Amygdala (tissue), 56 donors: ENCODE results near the gene TBC1D5.

ENCODE experiments used
- DNase-seq, 56 donors: peaks; one replicate each; lab custom pipeline; 2025; lab: John Stamatoyannopoulos, UW

The TBC1D5 gene

DNA sequence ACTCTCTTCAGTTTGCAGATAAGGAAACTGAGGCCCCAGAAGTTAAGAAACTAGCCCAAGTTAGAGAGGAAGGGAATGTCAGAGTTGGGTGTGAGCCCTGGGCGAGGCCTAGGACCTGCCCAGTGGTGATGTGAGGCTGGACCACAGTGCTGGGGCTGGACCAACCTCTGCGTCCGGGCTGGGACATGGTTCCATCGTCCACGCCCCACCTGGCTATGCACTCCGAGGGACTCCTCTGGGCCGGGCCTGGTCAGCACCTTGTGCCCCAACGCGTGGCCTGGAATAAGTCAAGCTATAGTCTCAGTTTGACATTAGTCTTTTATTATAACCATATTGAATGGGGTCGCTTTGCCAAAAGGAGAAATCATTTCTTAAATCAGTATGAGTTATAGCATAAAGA lies 585.6 kb downstream of the TBC1D5 start:
- DNase-seq = no peak

DNA sequence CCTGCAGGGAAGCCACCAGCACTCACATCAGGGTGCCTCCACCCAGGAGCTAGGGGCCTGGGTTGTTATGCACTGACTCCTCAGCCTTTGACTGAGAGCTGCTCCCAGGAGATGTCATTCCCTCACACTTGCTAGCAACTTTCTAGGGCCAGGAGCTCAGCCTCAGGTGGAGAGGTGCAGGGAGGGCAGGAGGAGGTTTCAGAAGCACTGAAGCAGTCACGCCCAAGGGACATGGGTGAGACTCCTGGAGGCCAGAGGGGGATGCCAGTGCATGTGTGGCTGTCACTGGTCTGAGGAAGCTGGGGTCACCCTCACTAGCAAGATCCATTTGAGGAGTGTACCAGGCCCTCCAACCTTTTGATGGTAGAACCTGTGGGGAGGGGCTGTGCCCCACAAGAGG lies 586.5 kb downstream of the TBC1D5 start:
- no peak for DNase-seq

DNA sequence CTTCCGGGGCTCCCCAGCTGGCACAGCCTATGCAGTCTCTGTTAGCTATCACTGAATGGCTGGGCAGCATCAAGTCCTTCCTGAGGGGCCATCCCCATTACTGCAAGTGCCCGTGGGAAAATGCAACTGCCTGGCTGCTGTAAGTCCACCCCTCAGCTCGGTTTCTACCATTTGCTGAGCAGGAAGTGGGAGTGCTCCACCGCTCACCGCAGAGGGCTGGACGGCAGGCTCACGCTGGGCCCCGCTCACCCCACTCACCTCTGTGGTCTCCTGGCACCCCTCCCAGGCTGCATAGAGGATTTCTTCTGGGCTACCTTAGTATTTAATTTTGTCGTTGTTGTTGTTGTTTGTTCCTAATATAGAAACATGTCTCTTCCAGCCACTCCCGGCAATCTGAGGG lies 587.5 kb downstream of the TBC1D5 start:
- DNase-seq = no peak

DNA sequence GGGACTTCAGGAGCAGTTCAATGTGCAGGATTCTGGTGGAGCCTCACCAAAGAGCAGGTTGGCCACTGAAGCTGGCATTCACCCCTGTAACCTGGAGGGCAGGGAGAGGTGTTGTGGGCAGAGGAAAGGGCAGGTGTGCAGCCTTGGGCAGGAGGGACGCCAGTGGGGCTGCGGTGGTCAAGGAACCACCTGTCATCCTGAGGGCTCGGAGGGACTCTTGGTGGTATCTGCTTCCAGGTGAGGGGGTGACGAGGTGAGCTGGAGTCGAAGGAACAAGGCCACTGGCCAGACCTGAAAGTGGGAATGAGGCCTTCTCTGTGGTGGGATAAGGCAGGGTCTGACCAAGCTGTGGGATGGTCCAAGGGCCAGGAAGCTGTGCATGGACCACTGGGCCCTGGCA lies 588.2 kb downstream of the TBC1D5 start:
- no peak for DNase-seq

DNA sequence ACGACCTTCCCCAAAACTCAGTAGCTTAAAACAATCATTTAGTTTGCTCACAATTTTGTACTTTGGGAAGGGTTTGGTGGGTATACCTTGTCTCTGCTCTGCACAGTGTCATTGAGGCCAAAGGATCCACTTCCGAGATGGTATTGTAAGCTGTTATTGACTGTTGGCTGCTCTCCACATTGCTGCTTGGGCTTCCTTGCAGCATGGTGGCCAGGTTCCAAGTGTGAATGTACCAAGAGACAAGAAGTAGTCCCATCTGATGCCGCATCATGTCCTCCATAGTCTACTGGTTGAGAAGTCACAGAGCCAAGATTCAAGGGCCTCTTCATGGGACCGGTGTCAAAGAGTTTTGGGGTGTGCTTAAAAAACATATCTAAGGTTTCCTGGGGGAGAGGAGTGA lies 589.2 kb downstream of the TBC1D5 start:
- DNase-seq = no peak

DNA sequence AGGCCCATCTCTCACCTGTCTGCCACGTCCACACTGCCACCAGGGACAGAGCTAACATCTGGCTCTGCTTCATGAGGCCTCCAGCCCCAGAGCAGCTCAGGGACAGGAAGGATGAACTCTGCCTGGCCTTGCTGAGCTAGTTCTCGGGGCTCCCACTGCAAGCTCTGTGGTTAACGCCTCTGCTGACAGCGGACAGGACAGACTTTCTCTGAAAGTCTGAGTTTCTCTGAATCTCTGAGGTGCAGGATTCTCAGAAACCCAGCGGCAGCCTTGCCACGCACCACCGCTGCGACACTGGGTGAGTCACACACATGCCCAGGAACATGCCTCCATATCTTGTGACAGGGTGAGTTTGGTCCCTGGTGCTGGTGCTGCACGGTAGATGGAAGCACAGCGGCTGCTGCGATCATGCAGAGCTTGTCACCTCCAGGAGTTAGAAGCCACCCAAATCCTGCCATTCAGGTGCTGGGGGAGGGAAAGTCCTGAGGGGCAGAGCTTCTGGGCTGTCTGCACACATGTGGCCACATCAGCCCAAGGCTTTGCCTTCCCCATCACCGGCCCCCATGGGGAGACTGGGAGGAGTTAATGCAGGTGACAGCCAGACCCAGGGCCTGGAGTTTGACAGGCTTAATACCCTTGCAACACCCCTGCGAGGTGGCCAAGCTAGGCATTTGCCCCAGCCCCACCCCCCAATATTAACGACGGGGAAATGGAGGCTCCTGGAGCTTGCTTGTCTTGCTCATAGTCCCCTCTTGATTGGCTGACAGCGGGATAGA lies 590.6 kb downstream of the TBC1D5 start:
- DNase-seq = no peak

DNA sequence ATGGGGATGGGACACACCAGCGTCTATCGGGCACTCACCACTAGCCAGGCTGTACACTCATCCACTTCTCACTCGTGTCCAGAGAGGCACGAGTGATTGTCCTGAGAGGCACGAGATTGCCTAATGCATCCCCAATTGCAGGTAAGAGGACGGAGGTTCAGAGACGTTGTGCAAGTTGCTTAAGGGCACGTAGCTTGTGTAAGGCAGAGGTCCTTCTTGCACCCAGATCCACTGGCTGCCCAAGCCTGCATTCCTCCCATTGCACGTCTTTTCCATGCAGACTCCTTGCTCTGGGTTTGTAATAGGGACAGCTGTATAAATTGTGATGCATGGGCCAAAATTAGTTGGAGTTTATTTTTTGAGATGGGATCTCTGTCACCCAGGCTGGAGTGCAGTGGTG lies 593.4 kb downstream of the TBC1D5 start:
- DNase-seq = no peak

DNA sequence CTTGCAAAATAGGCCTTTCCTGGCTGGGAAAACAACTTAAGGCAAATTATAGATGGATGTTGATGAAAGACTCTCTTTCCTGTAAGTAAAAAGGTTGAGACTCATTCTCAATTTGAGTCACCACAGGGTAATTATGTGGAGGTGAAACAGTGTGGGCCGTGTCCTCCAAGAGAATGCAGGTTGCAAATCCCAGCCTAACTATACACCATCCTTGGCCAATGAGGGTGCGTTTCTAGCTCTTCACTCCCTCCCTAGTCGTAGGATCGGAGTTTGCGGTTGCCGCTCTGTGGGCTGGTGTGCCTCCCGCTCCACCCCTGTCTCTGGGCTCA lies 597.8 kb downstream of the TBC1D5 start:
- DNase-seq = no peak

DNA sequence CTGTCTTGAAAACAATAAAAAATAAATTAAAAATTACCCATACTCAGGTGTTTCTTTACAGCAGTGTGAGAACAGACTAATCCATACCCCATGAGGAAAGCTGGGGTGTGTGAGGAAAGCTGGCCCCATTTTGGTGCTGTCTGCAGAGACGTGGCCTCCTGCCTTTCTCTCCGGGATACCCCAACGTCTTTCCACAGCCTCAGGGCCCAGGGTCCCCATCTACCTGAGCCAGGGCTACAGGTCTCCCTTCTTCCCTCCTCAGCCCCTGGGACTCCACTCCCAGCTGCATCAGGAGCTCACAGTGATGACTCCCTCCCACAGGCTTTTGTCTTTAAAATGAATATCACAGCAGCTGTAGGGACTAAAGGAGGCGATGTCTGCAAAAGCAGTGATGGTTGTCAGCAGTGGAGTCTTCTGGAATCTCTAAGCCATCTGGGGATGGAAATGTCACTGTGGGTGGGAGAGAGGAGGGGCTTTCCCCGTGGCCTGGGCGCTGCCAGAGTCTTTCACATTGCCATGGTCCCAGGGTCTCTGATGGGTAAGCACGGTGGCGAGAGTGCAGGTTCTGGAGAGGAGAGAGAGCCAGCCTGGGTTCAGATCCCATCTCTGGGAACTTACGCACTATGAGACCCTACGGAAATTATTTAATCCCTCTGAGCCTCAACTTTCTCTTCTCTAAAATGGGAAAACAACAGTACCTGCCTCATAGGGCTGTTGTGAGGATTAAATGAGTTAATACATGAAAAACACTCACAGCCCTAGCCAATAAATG lies 598.4 kb downstream of the TBC1D5 start:
- DNase-seq = no peak

DNA sequence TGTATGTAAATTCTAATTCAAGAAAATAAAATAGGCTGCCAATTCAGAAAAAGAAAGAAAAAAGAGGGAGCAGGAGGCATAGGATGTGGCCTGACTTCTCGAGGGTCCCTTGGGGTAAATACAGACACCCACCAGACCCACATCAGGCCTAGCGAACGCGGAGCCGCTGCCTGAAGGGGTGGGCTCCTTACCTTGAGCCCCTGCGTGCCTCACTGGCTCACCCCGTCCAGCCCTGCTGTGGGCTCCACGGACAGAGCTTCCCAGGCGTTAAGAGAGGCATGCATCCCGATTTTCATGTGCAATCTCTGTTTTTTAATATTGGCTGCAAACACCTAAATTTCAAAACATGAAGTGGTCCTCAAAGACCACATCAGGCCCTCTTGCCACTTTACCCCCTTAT lies 599.9 kb downstream of the TBC1D5 start:
- DNase-seq = no peak

DNA sequence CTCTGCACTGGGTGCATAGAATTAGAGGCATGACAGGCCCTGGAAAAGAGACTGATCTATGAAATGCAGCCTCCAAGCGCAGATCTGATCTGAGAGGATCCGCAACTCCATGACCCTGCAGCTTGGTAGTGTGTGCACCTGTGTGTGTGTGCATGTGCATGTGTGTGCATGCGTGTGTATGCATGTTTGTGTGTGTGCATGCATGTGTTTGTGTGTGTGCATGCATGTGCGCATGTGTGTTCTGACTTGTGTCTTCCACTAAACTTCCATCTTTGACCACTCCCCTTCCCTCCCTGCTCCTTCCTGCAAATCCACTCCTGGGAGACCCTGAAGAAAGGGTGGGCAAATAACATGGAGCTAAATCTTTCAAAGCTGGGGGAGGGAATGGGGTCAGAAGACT lies 600.7 kb downstream of the TBC1D5 start:
- DNase-seq = no peak

DNA sequence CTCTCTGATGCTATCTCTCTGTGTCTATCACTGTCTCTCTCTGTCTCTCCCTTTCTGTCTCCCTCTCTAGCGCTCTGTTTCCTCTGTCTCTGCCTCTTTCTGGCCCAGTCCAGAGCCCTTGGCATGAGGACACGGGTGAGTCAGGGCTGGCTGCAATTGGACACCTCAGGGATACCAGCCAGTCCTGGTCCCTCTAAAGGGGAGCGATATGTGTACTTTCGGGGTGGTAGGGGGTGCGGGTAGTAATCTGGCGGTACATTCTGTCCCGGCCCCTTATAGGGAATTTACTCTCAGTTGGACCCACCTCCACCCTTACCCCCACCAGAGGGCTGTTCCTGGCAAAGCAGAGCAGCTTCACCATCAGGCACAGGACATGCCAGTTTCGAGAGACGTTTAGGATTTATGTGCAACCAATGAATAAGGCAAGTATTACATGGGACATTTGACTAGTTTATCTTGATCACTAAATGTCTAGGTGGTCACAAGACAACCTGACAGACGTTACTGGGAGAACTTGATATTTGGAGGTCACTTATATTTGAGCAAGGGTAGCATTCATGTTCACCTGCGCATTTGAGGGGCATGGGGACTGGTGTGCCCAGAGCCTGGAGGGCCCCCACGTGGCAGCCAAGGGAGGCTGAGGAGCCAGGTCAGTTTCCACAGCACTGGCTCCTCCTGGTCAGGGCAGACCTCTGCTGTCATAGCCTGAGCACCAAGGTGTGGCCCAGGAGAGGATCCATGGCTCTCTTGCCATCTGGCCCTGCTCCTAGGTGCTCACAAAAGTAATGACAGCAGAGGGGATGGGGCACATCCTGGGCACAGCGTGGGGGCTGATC lies 601.5 kb downstream of the TBC1D5 start:
- no peak for DNase-seq

DNA sequence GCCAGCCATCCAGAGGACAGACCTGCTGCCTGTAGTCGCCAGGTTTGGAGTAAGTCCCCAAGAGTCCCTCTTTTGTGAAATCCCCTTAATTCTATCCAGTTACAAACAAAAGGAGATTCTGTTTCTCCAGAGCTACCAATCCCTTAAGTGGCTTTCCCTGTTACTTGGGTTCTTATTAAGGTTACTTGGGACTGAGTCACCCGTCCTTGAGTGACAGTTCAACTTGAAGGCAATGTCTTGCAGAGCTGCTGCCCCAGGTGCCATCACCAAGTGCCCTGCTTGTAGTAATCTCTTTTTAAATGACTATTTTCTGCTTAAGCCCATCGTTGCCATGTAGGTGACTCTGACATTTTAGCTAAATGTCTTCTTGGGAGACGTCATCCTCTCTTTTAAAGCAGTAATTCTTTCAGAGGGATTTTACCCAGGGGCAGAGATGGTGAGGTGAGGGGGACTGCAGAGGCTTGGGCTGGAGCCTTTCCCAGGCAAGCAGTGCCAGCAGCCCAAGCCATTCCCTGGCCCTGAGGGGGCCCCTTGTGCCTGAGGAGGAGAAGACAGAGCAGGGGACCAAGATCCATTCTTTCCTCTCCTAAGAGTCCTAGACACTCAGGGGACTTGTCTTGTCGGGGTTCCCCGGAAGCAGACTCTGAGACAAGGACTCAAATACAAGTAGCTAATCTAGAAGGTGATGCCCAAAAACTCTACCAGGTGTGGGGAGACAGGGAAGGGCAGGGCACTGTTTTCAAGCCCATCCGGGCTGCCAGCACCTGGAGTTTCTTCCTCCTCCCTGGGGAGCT lies 604.0 kb downstream of the TBC1D5 start:
- DNase-seq = no peak

DNA sequence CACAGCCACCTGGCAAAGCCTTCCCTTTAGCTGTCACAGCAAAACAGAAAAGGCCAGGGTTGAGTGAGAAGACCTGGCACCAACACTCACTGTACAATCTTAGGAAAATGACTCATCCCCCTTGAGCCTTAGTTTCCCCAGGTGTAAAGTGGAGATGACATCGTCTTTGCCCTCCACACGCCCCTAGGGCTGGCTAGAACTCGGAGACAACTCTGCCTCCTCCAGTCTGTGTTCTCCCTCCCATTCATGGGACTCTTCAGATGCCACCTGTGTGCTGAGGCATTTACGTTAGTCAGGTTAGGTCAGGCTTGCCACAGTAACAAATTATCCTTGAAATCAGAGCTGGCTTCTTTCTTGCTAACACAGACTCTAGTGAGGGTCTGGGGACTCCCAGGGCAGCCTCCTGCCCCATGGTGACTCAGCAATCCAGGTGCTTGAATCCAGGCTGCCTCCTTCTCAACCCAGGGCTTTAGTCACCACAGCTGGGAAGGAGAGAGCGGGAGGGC lies 605.1 kb downstream of the TBC1D5 start:
- DNase-seq = no peak

DNA sequence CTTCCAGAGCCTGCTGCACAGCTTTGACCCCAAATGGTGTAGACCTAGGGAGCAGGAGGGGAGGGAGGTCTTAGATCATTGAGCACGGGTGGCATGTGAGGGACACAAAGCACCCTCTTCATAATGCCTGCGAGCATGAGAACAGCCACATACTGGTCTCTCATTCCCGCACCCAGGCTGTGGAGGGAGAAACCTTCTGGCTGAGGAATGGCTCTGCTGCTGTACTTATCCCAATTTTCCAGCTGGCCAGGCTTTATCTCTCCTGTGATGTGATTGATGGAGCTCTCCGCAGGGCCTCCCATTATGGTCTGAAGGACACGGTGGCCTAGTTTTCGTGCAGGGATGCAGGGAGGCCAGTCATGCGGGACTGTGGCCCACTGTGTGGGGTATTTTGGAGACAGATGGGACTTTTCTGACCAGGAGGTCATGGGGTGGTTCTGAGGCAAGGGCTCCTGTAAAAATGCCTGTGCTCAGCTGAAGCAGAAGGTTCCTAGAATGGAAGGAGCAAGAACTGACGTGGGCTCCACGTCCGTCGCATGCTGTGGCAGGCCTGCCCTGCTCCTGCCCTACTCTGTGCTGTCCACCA lies 606.2 kb downstream of the TBC1D5 start:
- DNase-seq = no peak

DNA sequence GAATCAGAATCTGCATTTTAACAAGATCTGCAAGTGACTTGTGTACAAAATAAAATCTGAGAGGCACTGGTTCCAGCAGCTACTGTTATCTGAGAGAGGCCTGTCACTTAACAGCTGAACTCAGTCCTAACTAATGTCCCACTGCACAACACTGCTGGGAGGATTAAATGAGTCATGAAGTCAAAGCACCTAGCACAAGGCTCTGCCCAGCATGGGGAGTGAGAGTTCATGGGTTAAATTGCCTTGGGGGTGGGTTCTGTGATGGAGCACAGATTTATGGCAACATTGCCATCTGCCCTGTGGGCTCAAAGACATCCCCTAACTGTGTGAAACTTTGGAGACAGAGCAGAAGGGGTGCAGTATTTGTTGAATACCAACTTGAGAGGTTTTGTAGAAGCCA lies 606.7 kb downstream of the TBC1D5 start:
- no peak for DNase-seq

DNA sequence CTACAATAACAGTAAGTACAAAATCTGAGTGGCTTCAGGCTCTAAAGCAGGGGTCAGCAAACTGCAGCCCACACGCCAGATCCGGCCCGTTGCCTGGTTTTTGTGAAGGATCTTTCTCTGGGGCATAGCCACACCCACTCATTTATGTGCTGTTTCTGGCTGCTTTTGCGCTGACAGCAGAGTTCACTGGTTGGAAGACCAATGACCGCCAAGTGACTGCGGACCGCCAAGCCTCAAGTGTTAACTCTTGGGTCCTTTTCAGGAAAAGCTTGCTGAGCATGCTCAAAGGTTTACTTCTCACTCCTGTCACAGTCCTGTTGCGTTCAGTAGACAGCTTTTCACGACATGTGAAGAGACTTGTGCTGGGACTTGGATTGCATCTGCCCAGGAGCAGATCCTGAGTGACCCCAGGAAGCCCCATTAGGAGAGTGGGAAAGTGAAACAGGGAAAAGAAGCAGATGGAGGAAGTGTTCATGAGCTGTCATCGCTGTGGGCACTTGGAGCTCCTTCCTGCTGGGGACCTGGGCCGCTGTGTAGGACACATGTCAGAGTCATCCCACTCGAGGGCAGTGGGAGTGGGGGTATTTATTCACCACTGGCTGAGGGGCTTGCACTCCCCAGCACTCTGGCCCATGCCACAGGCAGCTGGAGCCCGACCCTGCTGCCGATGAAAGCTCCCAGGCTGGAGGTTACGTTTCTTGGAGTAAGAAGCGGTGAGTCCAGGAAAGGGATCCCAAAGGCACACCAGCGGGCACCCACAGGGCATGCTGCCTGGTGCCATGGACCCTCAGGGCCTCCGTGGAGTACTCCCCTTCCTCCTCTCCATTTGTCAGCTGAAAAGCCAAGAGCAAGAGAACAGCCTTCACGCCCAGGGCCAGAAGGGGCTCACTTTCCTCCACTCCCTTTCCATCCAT lies 608.5 kb downstream of the TBC1D5 start:
- no peak for DNase-seq

DNA sequence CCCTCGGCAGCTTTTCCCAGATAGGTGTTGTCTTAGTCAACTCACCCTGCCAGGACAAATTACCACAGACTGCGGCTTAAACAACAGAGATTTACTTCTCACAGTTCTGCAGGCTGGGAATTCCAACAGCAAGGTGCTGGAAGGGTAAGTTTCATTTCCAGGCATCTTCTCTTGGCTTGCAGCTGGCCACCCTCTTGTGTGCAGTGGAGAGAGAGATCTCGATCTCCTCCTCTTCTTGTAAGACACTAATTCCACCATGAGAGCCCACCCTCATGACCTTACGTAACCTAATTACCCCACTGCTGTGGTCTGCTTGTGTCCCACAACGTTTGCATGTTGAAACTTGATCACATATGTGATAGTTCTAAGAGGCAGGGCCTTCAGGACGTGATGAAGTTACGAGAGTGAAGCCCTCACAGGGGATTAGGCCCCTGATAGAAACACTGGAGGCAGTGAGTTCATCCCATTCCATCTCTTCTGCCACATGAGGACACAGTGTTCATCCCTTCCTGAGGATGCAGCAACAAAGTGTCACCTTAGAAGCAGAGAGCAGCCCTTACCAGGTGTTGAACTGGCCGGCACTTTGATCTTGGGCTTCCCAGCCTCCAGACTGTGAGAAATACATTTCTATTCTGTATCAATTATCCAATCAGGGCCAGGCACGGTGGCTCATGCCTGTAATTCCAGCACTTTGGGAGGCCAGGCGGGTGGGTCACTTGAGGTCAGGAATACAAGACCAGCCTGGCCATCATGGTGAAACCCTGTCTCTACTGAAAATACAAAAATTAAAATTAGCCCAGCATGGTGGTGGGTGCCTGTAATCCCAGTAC lies 609.9 kb downstream of the TBC1D5 start:
- DNase-seq = no peak
